Colonic mucosa (tissue), 4 donors: ENCODE measurements around the gene BTBD16. TPM values are rescaled to one million over a fixed set of nuclear protein-coding genes. Genes with fewer than 3 reads are reported as not detected.

Source experiments
- DNase-seq: peaks from one replicate; pipeline ENCODE4 v3.0.0-alpha.2; 2020
- H3K27ac ChIP-seq: fragments of 200-600 bp; one replicate; pipeline ENCODE4 v1.8.0; 2021
- H3K27me3 ChIP-seq: fragments of 200-600 bp; one replicate; pipeline ENCODE4 v1.8.0; 2021
- H3K36me3 ChIP-seq: fragments of 200-600 bp; one replicate; pipeline ENCODE4 v1.8.0; 2021
- H3K4me1 ChIP-seq: fragments of 200-600 bp; one replicate; pipeline ENCODE4 v1.8.0; 2021; ENCODE audit warnings: mild to moderate bottlenecking
- H3K4me3 ChIP-seq: fragments of 200-600 bp; one replicate; pipeline ENCODE4 v1.8.0; 2021
- H3K9ac ChIP-seq, 2 donors: one replicate each; pipeline ENCODE4 v1.7.0; 2013; ENCODE audit warnings: control low read depth in 2 of 2, low read depth in 2 of 2, low read length in 2 of 2
- H3K9me3 ChIP-seq: fragments of 200-600 bp; one replicate; pipeline ENCODE4 v1.8.0; 2021
- CTCF ChIP-seq: fragments of 200-600 bp; IDR thresholded peaks from one replicate; pipeline ENCODE4 v1.8.0; 2022; ENCODE audit warnings: antibody characterized with exemption, mild to moderate bottlenecking
- intact Hi-C: fragments of 100-400 bp; cut with DNase I; formaldehyde crosslinking; loops from one replicate; pipeline ENCODE4 v1.14.1; 2022
- total RNA-seq, 2 donors: library from RNA; stranded (reverse); fragmentation: NEBNext Ultra II Directional in 1 of 2; extraction: Animal tissue kit (Norgen Biotek cat#: 25700) in 1 of 2; gene quantifications; one replicate each; pipeline ENCODE4 v1.2.1, GENCODE V29; 2021
- donor health status: healthy.
- donor health status: DM: no; HTN: no; CAD: no.
- donor health status: DM: no; HTN: no; CAD: no.

Gene BTBD16
- total RNA-seq, 2 donors from 2014 or later: 0.13 to 0.40 TPM

DNA sequence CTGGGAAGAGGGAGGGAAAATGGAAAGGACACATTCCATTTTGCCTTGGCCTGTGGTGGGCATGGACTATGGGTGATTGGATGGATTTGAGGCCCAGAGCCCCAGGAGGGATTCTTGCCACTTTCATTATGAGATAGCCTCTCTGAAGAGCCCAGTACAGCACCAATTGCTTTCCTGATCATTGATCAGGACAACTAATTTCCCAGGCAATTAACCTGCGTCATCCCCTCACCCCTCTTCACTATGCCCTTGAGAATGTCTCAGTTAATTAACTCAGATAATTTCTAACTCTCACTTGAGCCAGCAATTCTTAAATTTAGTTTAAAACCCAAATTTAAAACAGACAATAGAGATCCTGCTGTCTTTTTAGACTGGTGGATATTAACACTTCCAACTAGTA, 90.0 kb downstream of the BTBD16 start:
- H3K9ac ChIP-seq: no peak overlapping the region
- H3K27ac ChIP-seq: no peak overlapping the region
- H3K4me3 ChIP-seq: no peak overlapping the region
- H3K27me3 ChIP-seq: no peaks in the 10 kb centered on the region
- intact Hi-C loops: no loop called here
- DNase-seq: no peak
- no peak for TF ChIP-seq CTCF
- no peaks in the 10 kb centered on the region for H3K36me3 ChIP-seq
- H3K9me3 ChIP-seq: no peaks in the 10 kb centered on the region
- no peaks in the 10 kb centered on the region for H3K4me1 ChIP-seq

DNA sequence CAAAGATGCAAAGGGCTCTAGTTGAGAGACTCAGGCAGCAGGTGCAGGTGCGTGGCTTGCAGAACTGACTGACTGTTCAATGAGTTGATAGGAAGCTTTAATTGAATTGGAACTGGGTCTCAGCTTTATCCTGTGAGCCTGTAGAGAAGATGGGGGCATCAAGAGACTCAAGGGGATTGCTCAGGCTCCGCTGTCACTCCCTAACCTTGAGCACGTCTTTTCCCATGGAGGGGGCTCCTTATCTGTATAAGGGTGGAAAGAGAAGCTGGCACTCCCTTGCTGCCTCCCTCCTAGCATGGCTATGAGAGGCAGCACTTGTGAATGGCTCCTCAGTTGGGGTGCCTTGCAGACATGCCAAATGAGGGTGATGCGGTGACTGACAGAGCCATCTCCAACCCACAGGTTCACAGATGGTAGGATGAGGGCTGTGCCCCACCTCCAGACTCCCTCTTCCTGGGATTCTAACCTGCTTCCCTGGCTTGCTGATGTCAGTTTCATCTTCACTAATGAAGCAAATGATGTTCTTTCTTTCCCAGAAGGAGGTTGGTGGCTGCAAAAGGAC, 91.0 kb downstream of the BTBD16 start:
- Histone ChIP-seq H3K27me3 (peaks cover 2% of the 10 kb centered on the region), H3K27ac (no peak overlapping the region), H3K4me3 (no peak overlapping the region), H3K9me3 (no peaks in the 10 kb centered on the region), H3K36me3 (no peaks in the 10 kb centered on the region), H3K9ac (no peak overlapping the region), H3K4me1 (no peaks in the 10 kb centered on the region)
- DNase-seq: no peak
- TF ChIP-seq CTCF: no peak
- intact Hi-C loops: no loop called here

- Histone ChIP-seq H3K27ac (no peak overlapping the region), H3K9ac (no peak overlapping the region), H3K4me3 (no peak overlapping the region), H3K9me3 (no peaks in the 10 kb centered on the region), H3K4me1 (no peaks in the 10 kb centered on the region), H3K36me3 (no peaks in the 10 kb centered on the region), H3K27me3 (peaks cover 5% of the 10 kb centered on the region)
- intact Hi-C loops: no loop called here
- DNase-seq: no peak
- no peak for TF ChIP-seq CTCF
Observed at GRCh38 chr10:122362621-122363020, 91.5 kb downstream of the BTBD16 start.

- Histone ChIP-seq H3K9me3 (no peaks in the 10 kb centered on the region), H3K36me3 (no peaks in the 10 kb centered on the region), H3K4me3 (no peak overlapping the region), H3K4me1 (no peaks in the 10 kb centered on the region), H3K9ac (no peak overlapping the region), H3K27me3 (peaks cover 5% of the 10 kb centered on the region), H3K27ac (no peak overlapping the region)
- intact Hi-C loops: no loop called here
- DNase-seq: no peak
- TF ChIP-seq CTCF: no peak
Observed at GRCh38 chr10:122363311-122363710, 92.2 kb downstream of the BTBD16 start.

DNA sequence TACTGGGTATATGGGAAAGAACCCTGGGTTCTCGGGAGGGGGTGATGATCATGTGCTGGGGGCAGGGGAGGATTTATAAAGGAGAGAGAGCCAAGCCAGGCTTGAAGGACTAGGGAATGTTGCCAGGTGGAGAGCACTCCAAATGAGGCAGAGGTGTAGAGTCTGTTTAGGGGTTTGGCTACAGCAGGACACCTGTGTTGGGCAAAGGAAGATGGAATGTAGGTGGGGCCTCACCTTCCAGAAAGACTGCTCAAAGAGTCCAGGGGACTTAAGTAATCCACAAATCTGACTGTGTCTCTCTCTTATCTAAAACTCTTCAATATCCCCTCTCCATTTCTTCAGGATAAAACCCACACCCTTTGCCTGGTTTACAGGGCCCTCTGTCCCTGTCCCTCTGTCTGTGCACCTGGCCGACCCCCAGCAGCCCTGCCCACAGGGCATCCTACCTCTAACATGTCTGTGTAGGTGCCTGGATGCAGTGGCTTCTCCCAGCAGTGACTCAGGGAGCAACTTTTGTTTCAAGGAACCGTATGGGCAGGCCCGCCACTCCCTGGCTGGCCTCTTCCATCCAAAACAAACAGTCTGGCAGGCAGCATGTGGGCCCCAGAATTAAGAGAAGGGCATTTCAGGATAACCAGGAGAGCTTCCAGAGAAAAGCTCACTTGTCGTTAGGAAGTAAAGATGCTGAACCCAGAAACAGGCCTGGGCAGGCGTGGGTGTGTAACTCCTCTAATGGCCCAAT, 92.8 kb downstream of the BTBD16 start:
- H3K36me3 ChIP-seq: no peaks in the 10 kb centered on the region
- TF ChIP-seq CTCF: no peak
- H3K9ac ChIP-seq: no peak overlapping the region
- peaks cover 5% of the 10 kb centered on the region for H3K27me3 ChIP-seq
- H3K4me3 ChIP-seq: no peak overlapping the region
- H3K4me1 ChIP-seq: no peaks in the 10 kb centered on the region
- DNase-seq: no peak
- no peak overlapping the region for H3K27ac ChIP-seq
- intact Hi-C loops: no loop called here
- H3K9me3 ChIP-seq: no peaks in the 10 kb centered on the region
